Astrocyte (in vitro differentiated cells and primary cell): ENCODE results near the gene B3GNT9. TPM values are rescaled to one million over a fixed set of nuclear protein-coding genes. Genes with fewer than 3 reads are reported as not detected.
A peak's percentile ranks its signal among the peaks of the same experiment; 100 is the strongest.

ENCODE experiments used
- DNase-seq: peaks from one replicate; pipeline ENCODE4 v3.0.0-alpha.2; 2010; ENCODE audit warnings: low read depth
- FAIRE-seq: peaks from 2 replicates; lab custom pipeline; 2011; peaks lifted over from hg19 to GRCh38; lab: Jason Lieb, UNC
- H2AFZ ChIP-seq: 2 replicates; pipeline ENCODE4 v1.6.0; 2012; ENCODE audit warnings: low read depth, low read length, inconsistent platforms
- H3K27ac ChIP-seq: 2 replicates; pipeline ENCODE4 v1.5.1; 2011; ENCODE audit warnings: low read depth, low read length, inconsistent platforms
- H3K27me3 ChIP-seq: 2 replicates; pipeline ENCODE4 v1.6.0; 2011; ENCODE audit warnings: low read length, inconsistent platforms; ENCODE audit not compliant: insufficient read depth
- H3K36me3 ChIP-seq: 2 replicates; pipeline ENCODE4 v1.5.1; 2011; ENCODE audit warnings: low read length, inconsistent platforms; ENCODE audit not compliant: insufficient read depth
- H3K4me1 ChIP-seq: 2 replicates; pipeline ENCODE4 v1.5.1; 2011; ENCODE audit warnings: low read length, inconsistent platforms; ENCODE audit not compliant: insufficient read depth
- H3K4me2 ChIP-seq: 2 replicates; pipeline ENCODE4 v1.6.0; 2012; ENCODE audit warnings: low read length, inconsistent platforms
- H3K4me3 ChIP-seq: 2 replicates; pipeline ENCODE4 v1.5.1; 2011; ENCODE audit warnings: low read depth, mild to moderate bottlenecking, low read length, inconsistent platforms; ENCODE audit not compliant: insufficient read depth
- H3K79me2 ChIP-seq: 2 replicates; pipeline ENCODE4 v1.6.0; 2012; ENCODE audit warnings: mild to moderate bottlenecking, low read length, inconsistent platforms; ENCODE audit not compliant: insufficient read depth
- H3K9ac ChIP-seq: 2 replicates; pipeline ENCODE4 v1.6.0; 2012; ENCODE audit warnings: mild to moderate bottlenecking, low read length, inconsistent platforms
- H3K9me3 ChIP-seq: 2 replicates; pipeline ENCODE4 v1.5.1; 2012; ENCODE audit warnings: low read depth, mild to moderate bottlenecking, low read length, inconsistent platforms; ENCODE audit not compliant: insufficient read depth
- H4K20me1 ChIP-seq: 2 replicates; pipeline ENCODE4 v1.6.0; 2012; ENCODE audit warnings: low read length, inconsistent platforms; ENCODE audit not compliant: insufficient read depth
- H3K27ac Mint-ChIP-seq: one replicate; pipeline ENCODE4 v1.8.0; 2021; ENCODE audit warnings: mild to moderate bottlenecking, mixed read lengths; ENCODE audit not compliant: unreplicated experiment
- H3K27me3 Mint-ChIP-seq: one replicate; pipeline ENCODE4 v1.8.0; 2021; ENCODE audit warnings: low read depth, mixed read lengths; ENCODE audit not compliant: unreplicated experiment
- H3K36me3 Mint-ChIP-seq: one replicate; pipeline ENCODE4 v1.8.0; 2021; ENCODE audit warnings: low read depth, mixed read lengths; ENCODE audit not compliant: unreplicated experiment
- H3K4me1 Mint-ChIP-seq: one replicate; pipeline ENCODE4 v1.8.0; 2021; ENCODE audit warnings: low read depth, mixed read lengths; ENCODE audit not compliant: unreplicated experiment
- H3K4me3 Mint-ChIP-seq: one replicate; pipeline ENCODE4 v1.8.0; 2021; ENCODE audit warnings: mild to moderate bottlenecking, moderate library complexity, mixed read lengths; ENCODE audit not compliant: unreplicated experiment
- H3K9me3 Mint-ChIP-seq: one replicate; pipeline ENCODE4 v1.8.0; 2021; ENCODE audit warnings: mild to moderate bottlenecking, mixed read lengths; ENCODE audit not compliant: unreplicated experiment
- EZH2 ChIP-seq: IDR thresholded peaks from 2 replicates; pipeline ENCODE4 v1.6.1; 2012; ENCODE audit warnings: mild to moderate bottlenecking, low read length, inconsistent platforms; ENCODE audit not compliant: insufficient read depth
- total RNA-seq: library from RNA; stranded (reverse); gene quantifications from 2 replicates; pipeline ENCODE4 v1.2.1, GENCODE V29; 2021
- TF ChIP-seq, protein P1 (sequence below): IDR thresholded peaks from 2 replicates; pipeline ENCODE4 v1.5.1; 2011; ENCODE audit warnings: low read depth, mild to moderate bottlenecking, inconsistent platforms, low read length, moderate library complexity; ENCODE audit not compliant: insufficient read depth

The B3GNT9 gene
- total RNA-seq, 1 donor from 2014 or later = 7.6 TPM

DNA sequence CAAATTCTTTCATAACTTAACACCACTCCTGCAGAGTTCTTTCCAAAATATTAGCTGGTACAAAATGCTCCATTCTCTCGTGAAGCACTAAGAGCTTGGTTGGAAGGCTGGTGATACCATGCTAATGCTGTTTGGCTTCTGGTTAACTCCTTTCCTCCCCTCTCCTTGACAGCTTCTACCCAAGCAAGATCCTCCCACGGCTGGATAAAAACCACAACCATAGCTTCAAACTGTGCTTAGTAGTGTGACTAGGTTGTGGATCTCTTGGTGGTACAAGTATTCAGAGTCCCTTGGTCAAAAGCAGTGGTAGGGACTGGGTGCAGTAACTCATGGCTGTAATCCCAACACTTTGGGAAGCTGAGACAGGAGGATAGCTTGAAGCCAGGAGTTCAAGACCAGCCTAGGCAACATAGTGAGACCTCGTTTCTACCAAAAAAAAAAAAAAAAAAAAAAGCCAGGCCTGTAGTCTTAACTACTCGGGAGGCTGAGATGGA, 38.8 kb downstream of the B3GNT9 start:
- no peak overlapping the region for H3K4me3 Mint-ChIP-seq

DNA sequence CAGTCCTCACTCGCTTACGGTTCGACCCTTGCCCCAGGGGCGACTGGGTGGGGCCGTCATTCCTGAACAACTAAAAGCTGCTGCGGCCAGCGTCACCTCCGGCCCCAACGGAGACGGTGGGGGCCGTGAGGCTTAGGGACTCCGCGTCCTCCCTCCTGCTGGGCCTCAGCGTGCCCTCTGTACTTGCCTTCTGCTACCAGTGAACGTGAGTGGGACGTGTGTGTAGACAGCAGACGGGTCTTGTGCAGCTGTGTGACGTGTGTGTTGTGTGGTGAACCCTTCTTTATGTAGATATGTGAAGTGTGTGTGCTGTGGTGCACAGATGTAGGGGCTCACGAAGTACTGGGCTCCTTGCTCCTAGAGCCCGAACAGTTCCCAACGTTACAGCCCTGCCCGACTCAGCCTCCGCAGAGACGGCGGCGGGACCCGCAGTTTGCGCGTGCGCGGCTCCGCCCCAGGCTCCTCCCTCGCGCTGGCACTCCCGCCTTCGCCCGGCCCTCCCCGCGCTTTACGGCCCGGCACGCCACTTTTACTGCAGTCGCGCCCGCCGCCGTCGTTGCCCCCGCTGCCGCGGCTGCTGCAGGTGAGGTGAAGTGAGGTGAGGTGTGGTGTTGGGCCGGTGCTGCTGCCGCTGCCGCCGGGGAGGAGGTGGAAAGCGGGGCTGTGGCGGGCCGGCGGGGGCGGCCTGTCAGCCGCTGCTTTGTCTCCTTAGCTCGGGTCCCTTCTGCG, 41.2 kb downstream of the B3GNT9 start, which contains the start of gene PHAF1:
TSS of gene PHAF1 (plus strand) at position 535 of the 729 bp plus-strand sequence. CDS start 235 bp downstream, outside the sequence.
- DNase-seq (peak; percentile 71), FAIRE-seq (no peak)
- peak within 1 kb of the TSS; percentile 100 for H3K4me3 Mint-ChIP-seq
- peak within 1 kb of the TSS; percentile 78 for H3K27ac Mint-ChIP-seq
- no peaks in the 10 kb centered on the region for H3K9me3 Mint-ChIP-seq
- peaks cover 7% of the 10 kb centered on the region for H3K36me3 Mint-ChIP-seq
- Histone ChIP-seq H3K9ac (peak within 1 kb of the TSS; percentile 88), H3K27me3 (no peaks in the 10 kb centered on the region), H3K4me2 (peak within 1 kb of the TSS; percentile 85), H3K4me1 (peaks cover 17% of the 10 kb centered on the region), H3K9me3 (no peaks in the 10 kb centered on the region), H4K20me1 (peaks cover 22% of the 10 kb centered on the region), H3K27ac (peak within 1 kb of the TSS; percentile 44), H2AFZ (peak within 1 kb of the TSS; percentile 92), H3K4me3 (peak within 1 kb of the TSS; percentile 89), H3K79me2 (peaks cover 46% of the 10 kb centered on the region), H3K36me3 (no peaks in the 10 kb centered on the region)
- H3K27me3 Mint-ChIP-seq = no peaks in the 10 kb centered on the region
- TF ChIP-seq EZH2 = no peak
- TF ChIP-seq, protein P1, sequence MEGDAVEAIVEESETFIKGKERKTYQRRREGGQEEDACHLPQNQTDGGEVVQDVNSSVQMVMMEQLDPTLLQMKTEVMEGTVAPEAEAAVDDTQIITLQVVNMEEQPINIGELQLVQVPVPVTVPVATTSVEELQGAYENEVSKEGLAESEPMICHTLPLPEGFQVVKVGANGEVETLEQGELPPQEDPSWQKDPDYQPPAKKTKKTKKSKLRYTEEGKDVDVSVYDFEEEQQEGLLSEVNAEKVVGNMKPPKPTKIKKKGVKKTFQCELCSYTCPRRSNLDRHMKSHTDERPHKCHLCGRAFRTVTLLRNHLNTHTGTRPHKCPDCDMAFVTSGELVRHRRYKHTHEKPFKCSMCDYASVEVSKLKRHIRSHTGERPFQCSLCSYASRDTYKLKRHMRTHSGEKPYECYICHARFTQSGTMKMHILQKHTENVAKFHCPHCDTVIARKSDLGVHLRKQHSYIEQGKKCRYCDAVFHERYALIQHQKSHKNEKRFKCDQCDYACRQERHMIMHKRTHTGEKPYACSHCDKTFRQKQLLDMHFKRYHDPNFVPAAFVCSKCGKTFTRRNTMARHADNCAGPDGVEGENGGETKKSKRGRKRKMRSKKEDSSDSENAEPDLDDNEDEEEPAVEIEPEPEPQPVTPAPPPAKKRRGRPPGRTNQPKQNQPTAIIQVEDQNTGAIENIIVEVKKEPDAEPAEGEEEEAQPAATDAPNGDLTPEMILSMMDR = no peak
- peaks cover 9% of the 10 kb centered on the region for H3K4me1 Mint-ChIP-seq

More for the DNA sequence above, 38.8 kb downstream of the B3GNT9 start:
- Histone ChIP-seq H3K36me3 (no peaks in the 10 kb centered on the region), H3K79me2 (peaks cover 65% of the 10 kb centered on the region), H3K4me3 (no peak overlapping the region), H3K4me1 (peaks cover 26% of the 10 kb centered on the region), H3K4me2 (no peak overlapping the region), H2AFZ (no peak overlapping the region), H3K9ac (no peak overlapping the region), H3K27me3 (no peaks in the 10 kb centered on the region), H3K9me3 (no peaks in the 10 kb centered on the region), H3K27ac (no peak overlapping the region), H4K20me1 (peaks cover 35% of the 10 kb centered on the region)
- H3K4me1 Mint-ChIP-seq = peaks cover 31% of the 10 kb centered on the region
- no peaks in the 10 kb centered on the region for H3K27me3 Mint-ChIP-seq
- peak overlapping the region; percentile 27 for H3K27ac Mint-ChIP-seq
- H3K9me3 Mint-ChIP-seq = no peaks in the 10 kb centered on the region
- no peak for FAIRE-seq
- peaks cover 11% of the 10 kb centered on the region for H3K36me3 Mint-ChIP-seq
- DNase-seq = no peak
- TF ChIP-seq EZH2 = no peak
- TF ChIP-seq, protein P1 = no peak
